Subcutaneous abdominal adipose tissue (tissue), 5 donors: ENCODE measurements around the gene C16orf89.
"Not testable (repeated sequence)": the region's sequence is repeated elsewhere in the genome, so short reads cannot be mapped to it uniquely, and the experiment has no call there.

Experiments
- H3K27ac ChIP-seq: one replicate; pipeline ENCODE4 v1.7.0; 2013; ENCODE audit warnings: low read depth, mild to moderate bottlenecking, inconsistent platforms, low read length, moderate library complexity
- H3K27me3 ChIP-seq, 5 donors: one replicate each; pipeline ENCODE4 v1.7.0; 2013; ENCODE audit warnings: low read length in 5 of 5, inconsistent platforms in 1 of 5; ENCODE audit not compliant: control insufficient read depth in 5 of 5, insufficient read depth in 4 of 5
- H3K36me3 ChIP-seq, 5 donors: one replicate each; pipeline ENCODE4 v1.7.0; 2013; ENCODE audit warnings: low read length in 5 of 5; ENCODE audit not compliant: control insufficient read depth in 5 of 5, insufficient read depth in 5 of 5
- H3K4me1 ChIP-seq, 5 donors: one replicate each; pipeline ENCODE4 v1.7.0; 2013; ENCODE audit warnings: low read length in 5 of 5, mild to moderate bottlenecking in 3 of 5, moderate library complexity in 1 of 5; ENCODE audit not compliant: control insufficient read depth in 5 of 5, insufficient read depth in 5 of 5
- H3K4me3 ChIP-seq, 5 donors: one replicate each; pipeline ENCODE4 v1.7.0; 2013; ENCODE audit warnings: low read length in 5 of 5, low read depth in 1 of 5
- H3K9ac ChIP-seq, 5 donors: one replicate each; pipeline ENCODE4 v1.7.0; 2013; ENCODE audit warnings: low read length in 5 of 5, mild to moderate bottlenecking in 4 of 5, moderate library complexity in 3 of 5
- H3K9me3 ChIP-seq, 5 donors: one replicate each; pipeline ENCODE4 v1.7.0; 2013; ENCODE audit warnings: low read length in 5 of 5; ENCODE audit not compliant: control insufficient read depth in 5 of 5
- donor health status: healthy.
- donor health status: healthy.
- donor health status: healthy.
- donor health status: healthy.
- donor health status: healthy.

The C16orf89 gene

GRCh38 chr16:5062051-5062450, 3.7 kb downstream of the C16orf89 start:
- Histone ChIP-seq H3K9ac (no peak overlapping the region), H3K27me3 (no peaks in the 10 kb centered on the region), H3K9me3 (no peaks in the 10 kb centered on the region), H3K27ac (no peak overlapping the region), H3K4me1 (peaks cover 0 to 20% (median 14%) of the 10 kb centered on the region in 5 donors), H3K36me3 (peaks cover 0 to 2% (median 0%) of the 10 kb centered on the region in 5 donors), H3K4me3 (no peak overlapping the region)

DNA sequence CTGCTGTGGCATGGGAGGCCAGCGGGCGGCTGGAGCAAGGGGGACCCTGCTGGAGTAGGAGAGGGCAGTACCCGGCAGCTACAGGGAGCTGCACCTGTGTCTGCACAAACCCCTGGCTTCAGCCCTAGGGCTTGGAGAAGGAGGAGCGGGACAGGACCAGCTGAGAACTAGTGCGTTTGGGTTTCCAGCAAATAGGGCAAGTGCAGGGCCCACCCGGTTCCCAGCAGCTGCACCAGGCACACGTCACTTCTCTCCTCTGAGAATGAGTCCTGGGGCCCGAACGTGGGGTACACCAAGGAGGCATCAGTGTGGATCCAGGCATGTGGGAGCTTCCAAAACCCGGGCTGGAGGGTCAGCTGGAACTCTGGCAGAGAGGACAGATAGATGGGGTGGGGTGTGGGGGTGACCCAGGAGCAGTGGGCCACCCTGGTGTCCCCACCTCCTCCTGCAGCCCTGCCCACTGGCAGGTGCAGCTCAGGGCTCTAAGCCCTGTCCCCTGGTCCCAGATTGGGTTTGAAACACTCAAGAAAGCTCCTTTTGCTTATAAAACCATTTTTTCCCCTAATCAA, 5.6 kb downstream of the C16orf89 start:
- H3K27ac ChIP-seq = no peak overlapping the region
- H3K27me3 ChIP-seq = no peaks in the 10 kb centered on the region
- H3K9ac ChIP-seq = no peak overlapping the region
- no peaks in the 10 kb centered on the region for H3K9me3 ChIP-seq
- peaks cover 0 to 3% (median 0%) of the 10 kb centered on the region in 5 donors for H3K36me3 ChIP-seq
- H3K4me1 ChIP-seq = peaks cover 0 to 11% (median 4%) of the 10 kb centered on the region in 5 donors
- no peak overlapping the region for H3K4me3 ChIP-seq

DNA sequence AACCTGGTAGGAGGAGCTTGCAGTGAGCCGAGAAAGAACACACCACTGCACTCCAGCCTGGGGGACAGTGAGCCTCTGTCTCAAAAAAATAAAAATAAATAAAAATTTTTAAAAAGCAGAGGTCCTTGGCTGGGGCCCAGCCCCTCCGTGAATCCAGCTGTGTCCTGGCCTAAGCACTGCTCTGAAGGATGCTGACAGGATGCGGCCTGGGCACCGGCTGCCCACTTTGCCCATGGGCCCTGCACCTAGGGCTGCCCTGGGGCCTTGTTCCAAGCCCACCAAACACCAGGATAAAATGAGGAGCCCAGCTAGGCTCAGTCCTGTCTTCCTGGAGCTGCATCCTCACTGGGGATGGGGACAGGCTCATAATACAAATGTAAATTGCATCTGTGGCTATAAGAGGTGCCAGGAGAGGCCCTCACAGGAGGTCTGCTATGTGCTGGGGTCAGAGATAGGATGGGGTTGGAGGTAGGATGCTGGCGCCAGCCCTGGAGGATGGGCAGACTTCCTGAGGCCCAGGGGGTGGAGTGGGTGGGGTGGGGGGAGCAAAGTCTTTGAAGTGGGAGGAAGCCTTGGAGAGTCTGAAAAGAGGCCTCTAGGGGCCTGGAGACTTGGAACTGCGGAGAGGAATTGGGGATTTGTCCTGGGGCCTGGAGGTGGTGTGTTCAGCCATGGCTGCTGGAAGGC, 6.2 kb downstream of the C16orf89 start:
- Histone ChIP-seq H3K4me3 (no peak overlapping the region), H3K27me3 (no peaks in the 10 kb centered on the region), H3K9ac (no peak overlapping the region), H3K36me3 (peaks cover 0 to 10% (median 0%) of the 10 kb centered on the region in 5 donors), H3K4me1 (peaks cover 0 to 5% (median 0%) of the 10 kb centered on the region in 5 donors), H3K9me3 (no peaks in the 10 kb centered on the region), H3K27ac (no peak overlapping the region)

GRCh38 chr16:5058476-5058875, 7.3 kb downstream of the C16orf89 start:
- Histone ChIP-seq H3K27me3 (no peaks in the 10 kb centered on the region), H3K9ac (no peak overlapping the region), H3K4me3 (no peak overlapping the region), H3K9me3 (no peaks in the 10 kb centered on the region), H3K27ac (no peak overlapping the region), H3K4me1 (peaks cover 0 to 5% (median 0%) of the 10 kb centered on the region in 5 donors), H3K36me3 (peaks cover 0 to 14% (median 0%) of the 10 kb centered on the region in 5 donors)

DNA sequence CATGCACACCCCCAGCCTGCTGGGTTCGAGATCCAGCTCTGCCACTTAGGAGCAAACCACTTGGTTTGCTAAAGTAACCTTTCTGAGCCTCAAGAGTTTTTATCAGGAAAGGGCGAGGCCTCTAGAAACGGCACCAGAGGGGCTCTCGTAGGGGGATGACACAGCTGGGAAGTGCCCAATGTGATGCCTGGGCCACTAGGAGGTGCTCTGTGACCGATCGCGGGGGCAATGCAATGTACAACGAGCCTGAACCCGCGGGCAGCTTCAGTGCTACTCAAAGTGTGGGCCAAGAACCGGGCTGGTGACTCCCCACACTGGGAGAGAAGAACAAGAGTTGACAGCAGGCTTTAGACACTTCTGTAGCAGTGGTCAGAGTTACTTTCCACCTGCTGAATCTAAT, 9.4 kb downstream of the C16orf89 start:
- H3K9ac ChIP-seq = no peak overlapping the region
- peaks cover 0 to 14% (median 0%) of the 10 kb centered on the region in 5 donors for H3K36me3 ChIP-seq
- H3K27me3 ChIP-seq = no peaks in the 10 kb centered on the region
- peaks cover 0 to 5% (median 0%) of the 10 kb centered on the region in 5 donors for H3K4me1 ChIP-seq
- no peak overlapping the region for H3K27ac ChIP-seq
- no peak overlapping the region for H3K4me3 ChIP-seq
- H3K9me3 ChIP-seq = no peaks in the 10 kb centered on the region

- Histone ChIP-seq H3K36me3 (peaks cover 0 to 14% (median 0%) of the 10 kb centered on the region in 5 donors), H3K27me3 (no peaks in the 10 kb centered on the region), H3K9me3 (no peaks in the 10 kb centered on the region), H3K4me1 (peaks cover 0 to 5% (median 0%) of the 10 kb centered on the region in 5 donors), H3K4me3 (no peak overlapping the region), H3K9ac (no peak overlapping the region), H3K27ac (no peak overlapping the region)
Measured at GRCh38 chr16:5054876-5055865, 10.6 kb downstream of the C16orf89 start.

- Histone ChIP-seq H3K4me3 (no peak overlapping the region), H3K4me1 (no peaks in the 10 kb centered on the region), H3K27me3 (no peaks in the 10 kb centered on the region), H3K9me3 (no peaks in the 10 kb centered on the region), H3K9ac (no peak overlapping the region), H3K36me3 (peaks cover 0 to 6% (median 4%) of the 10 kb centered on the region in 5 donors), H3K27ac (no peak overlapping the region)
Measured at GRCh38 chr16:5046914-5047313, 18.8 kb downstream of the C16orf89 start.

GRCh38 chr16:5045499-5046115, 20.1 kb downstream of the C16orf89 start:
- H3K4me1 ChIP-seq = peaks cover 0 to 6% (median 0%) of the 10 kb centered on the region in 5 donors
- H3K4me3 ChIP-seq = no peak overlapping the region
- no peak overlapping the region for H3K9ac ChIP-seq
- H3K36me3 ChIP-seq = peaks cover 0 to 6% (median 4%) of the 10 kb centered on the region in 5 donors
- no peaks in the 10 kb centered on the region for H3K9me3 ChIP-seq
- H3K27ac ChIP-seq = no peak overlapping the region
- H3K27me3 ChIP-seq = no peaks in the 10 kb centered on the region

DNA sequence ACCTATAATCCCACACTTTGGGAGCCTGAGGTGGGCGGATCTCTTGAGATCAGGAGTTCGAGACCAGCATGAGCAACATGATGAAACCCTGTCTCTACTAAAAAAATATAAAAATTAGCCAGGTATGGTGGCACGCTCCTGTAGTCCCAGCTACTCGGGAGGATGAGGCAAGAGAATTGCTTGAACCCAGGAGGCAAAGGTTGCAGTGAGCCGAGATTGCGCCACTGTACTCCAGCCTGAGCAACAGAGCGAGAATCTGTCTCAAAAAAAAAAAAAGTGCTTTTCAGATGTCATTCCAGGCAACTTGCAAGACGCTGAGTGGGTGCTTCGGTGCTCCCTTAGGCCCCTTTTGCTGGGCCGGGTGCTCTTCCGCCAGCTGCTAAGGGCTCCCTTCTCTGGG, 21.2 kb downstream of the C16orf89 start:
- not testable (repeated sequence) for H3K36me3 ChIP-seq, H3K27me3 ChIP-seq, H3K9me3 ChIP-seq, H3K9ac ChIP-seq, H3K4me3 ChIP-seq, H3K4me1 ChIP-seq, H3K27ac ChIP-seq
